Measurements from ENCODE around the gene AKAP6.

AKAP6 gene

DNA sequence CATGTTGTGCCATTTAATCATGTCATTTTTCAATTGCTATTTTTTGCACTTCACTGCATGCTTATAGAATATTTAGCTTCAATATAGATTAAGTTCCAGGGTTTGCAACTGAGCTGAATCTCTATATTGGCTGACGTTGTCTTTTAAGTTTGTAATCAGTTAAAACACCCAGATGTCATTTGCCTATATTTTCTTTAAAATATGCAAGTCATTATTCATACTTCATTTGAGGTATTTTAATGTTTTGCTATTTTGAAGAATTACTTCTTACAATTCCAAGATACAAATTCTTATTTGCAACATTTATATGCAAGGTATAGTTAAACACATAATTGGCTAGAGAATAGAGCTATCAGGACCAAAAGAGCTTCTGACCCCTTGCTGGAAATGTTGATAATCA, 434.6 kb downstream of the AKAP6 start:
- no peak overlapping the region for H3K4me3 ChIP-seq (ENCODE audit: low read length)
- DNase-seq (ENCODE audit: low read depth) = no peak
- TF ChIP-seq, protein P1, sequence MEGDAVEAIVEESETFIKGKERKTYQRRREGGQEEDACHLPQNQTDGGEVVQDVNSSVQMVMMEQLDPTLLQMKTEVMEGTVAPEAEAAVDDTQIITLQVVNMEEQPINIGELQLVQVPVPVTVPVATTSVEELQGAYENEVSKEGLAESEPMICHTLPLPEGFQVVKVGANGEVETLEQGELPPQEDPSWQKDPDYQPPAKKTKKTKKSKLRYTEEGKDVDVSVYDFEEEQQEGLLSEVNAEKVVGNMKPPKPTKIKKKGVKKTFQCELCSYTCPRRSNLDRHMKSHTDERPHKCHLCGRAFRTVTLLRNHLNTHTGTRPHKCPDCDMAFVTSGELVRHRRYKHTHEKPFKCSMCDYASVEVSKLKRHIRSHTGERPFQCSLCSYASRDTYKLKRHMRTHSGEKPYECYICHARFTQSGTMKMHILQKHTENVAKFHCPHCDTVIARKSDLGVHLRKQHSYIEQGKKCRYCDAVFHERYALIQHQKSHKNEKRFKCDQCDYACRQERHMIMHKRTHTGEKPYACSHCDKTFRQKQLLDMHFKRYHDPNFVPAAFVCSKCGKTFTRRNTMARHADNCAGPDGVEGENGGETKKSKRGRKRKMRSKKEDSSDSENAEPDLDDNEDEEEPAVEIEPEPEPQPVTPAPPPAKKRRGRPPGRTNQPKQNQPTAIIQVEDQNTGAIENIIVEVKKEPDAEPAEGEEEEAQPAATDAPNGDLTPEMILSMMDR (conservative IDR thresholded peaks at IDR 0.05; ENCODE audit: low read length) = no peak

DNA sequence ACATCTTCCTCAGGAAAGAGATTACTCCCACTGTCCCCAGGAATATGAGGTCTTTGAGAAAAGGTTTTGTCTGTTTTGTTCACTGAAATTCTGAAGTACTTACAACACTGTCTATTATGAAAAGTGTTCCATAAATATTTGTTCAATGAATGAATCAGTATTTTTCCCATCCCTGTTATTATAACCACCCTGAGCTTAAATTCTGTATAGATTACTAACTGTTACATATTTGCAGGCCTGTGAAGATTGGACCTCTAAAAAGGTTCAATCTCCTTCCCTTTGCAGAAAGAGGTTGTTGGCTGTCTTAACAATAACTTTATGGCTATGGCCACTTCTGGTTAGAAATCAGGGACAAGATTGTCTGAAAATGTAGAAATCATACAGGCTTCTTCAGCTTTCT, 435.0 kb downstream of the AKAP6 start:
- no peak overlapping the region for H3K4me3 ChIP-seq (ENCODE audit: low read length)
- DNase-seq (ENCODE audit: low read depth) = no peak
- TF ChIP-seq, protein P1 (conservative IDR thresholded peaks at IDR 0.05; ENCODE audit: low read length) = no peak

DNA sequence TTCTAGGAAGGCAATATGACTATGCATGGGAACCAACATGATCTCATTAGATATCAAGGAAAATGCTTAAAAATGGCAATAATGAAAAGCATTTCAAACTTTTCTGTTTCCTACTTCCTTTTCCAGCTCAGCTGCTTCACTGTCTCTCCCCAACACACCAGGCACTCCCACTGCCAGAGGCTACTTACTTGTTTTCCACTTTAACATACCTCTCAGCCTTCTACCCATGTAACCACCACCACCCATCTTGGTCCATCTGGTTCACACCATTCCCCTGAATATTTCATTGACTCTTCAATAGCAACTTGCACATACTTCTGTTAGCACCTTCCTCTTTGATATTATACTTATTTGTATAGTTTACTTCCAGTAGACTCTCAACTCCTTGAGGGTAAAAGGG, 441.3 kb downstream of the AKAP6 start:
- DNase-seq (ENCODE audit: low read depth) = no peak
- H3K4me3 ChIP-seq (ENCODE audit: low read length) = no peak overlapping the region
- TF ChIP-seq, protein P1 (conservative IDR thresholded peaks at IDR 0.05; ENCODE audit: low read length) = no peak

DNA sequence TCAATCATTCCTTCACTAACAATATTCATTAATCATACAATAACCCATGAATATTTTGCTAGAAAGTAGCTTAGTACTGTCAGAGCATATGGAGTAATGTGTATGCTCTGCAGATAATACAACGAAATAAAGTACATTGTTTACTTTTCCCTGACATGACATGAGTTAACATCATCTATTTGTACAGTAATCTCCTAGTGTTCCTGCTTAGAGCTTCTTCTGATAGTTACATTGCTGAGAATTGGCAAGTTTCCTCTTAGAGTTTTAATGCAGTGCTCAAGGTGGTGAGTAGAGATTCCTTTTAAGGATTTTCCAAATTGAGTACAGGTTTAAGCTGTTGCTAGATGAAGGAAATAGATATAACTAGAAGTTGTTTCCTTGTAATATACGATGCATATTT, 445.1 kb downstream of the AKAP6 start:
- TF ChIP-seq, protein P1 (conservative IDR thresholded peaks at IDR 0.05; ENCODE audit: low read length) = no peak
- H3K4me3 ChIP-seq (ENCODE audit: low read length) = no peak overlapping the region
- DNase-seq (ENCODE audit: low read depth) = no peak

DNA sequence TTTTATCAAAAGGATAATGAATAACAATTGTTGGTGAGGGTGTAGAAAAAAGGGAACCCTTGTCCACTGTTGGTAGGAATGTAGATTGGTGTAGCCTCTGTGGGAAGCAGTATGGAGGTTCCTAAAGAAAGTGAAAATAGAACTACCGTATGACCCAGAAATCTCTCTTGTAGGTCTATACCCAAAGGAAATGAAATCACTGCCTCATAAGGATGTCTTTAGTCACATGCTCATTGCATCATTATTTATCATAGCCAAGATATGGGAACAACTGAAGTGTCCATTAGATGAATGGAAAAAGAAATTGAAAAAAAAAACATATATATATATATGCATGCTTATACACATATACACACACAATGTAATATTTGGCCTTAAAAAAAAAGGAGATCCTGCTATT, 450.7 kb downstream of the AKAP6 start:
- DNase-seq (ENCODE audit: low read depth) = no peak
- TF ChIP-seq, protein P1 (conservative IDR thresholded peaks at IDR 0.05; ENCODE audit: low read length) = no peak
- no peak overlapping the region for H3K4me3 ChIP-seq (ENCODE audit: low read length)

DNA sequence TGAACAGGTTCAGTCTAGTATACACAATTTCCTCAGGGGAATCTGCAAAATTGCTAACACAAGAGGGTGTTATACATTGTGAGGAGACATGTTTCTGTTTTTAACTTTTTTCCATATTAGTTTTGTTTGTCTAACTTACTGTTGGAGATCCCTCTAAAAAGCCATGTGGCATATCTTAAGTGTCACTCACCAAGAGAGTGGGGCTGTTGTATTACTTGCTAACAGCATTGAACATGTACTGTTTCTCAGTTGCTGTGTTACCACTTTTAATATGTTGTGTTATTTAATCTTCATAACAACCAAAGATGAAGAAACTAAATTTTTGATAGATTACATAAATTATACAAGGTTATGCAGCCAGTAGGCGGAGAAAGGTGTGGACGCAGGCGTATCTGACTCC, 455.3 kb downstream of the AKAP6 start:
- H3K4me3 ChIP-seq (ENCODE audit: low read length) = no peak overlapping the region
- TF ChIP-seq, protein P1 (conservative IDR thresholded peaks at IDR 0.05; ENCODE audit: low read length) = no peak

DNA sequence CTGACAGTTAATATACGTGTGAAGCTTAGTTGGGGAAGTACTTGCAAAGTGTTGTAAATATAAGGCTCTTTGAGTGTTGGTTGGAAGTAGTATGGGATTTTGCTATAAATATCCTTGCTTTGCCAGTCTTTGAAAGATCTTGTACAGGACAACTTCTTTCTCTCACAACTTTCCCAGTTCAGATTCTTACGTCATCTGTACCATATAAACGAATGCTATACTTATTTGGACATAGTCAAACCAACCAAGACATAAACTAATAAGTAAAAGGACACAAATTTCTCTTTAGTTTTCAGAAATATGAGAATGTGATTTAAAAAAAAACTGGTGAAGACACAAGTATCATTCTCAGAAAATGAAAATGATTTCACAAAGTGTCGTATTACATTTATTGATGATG, 456.5 kb downstream of the AKAP6 start:
- H3K4me3 ChIP-seq (ENCODE audit: low read length) = no peak overlapping the region
- DNase-seq (ENCODE audit: low read depth) = no peak
- TF ChIP-seq, protein P1 (conservative IDR thresholded peaks at IDR 0.05; ENCODE audit: low read length) = no peak

More for the DNA sequence above, 455.3 kb downstream of the AKAP6 start:
- DNase-seq (ENCODE audit: low read depth) = no peak
